Renal cortical epithelial cell (primary cell): Measurements from ENCODE around the gene KRTAP10-3. TPM values are rescaled to one million over a fixed set of nuclear protein-coding genes. Genes with fewer than 3 reads are reported as not detected.
"Not testable (repeated sequence)": the region's sequence is repeated elsewhere in the genome, so short reads cannot be mapped to it uniquely, and the experiment has no call there.

ENCODE experiments used
- DNase-seq: peaks from one replicate; pipeline ENCODE4 v3.0.0-alpha.2; 2011; ENCODE audit warnings: low read depth
- total RNA-seq: library from RNA; depleted of rRNA; stranded (reverse); fragments of >200 nt; gene quantifications from 2 replicates; pipeline ENCODE4 v1.2.3, GENCODE V29; 2014

The KRTAP10-3 gene
- total RNA-seq, 1 donor from 2014 or later, result not detected

GRCh38 chr21:44590311-44590721 is 31.7 kb upstream of the KRTAP10-3 start:
- no peak for DNase-seq

GRCh38 chr21:44589586-44590305 is 31.2 kb upstream of the KRTAP10-3 start:
- no peak for DNase-seq

- no peak for DNase-seq
These were observed 30.5 kb upstream of the KRTAP10-3 start for GRCh38 chr21:44589094-44589493.

GRCh38 chr21:44585892-44586291 is 27.3 kb upstream of the KRTAP10-3 start:
- DNase-seq, result no peak

DNA sequence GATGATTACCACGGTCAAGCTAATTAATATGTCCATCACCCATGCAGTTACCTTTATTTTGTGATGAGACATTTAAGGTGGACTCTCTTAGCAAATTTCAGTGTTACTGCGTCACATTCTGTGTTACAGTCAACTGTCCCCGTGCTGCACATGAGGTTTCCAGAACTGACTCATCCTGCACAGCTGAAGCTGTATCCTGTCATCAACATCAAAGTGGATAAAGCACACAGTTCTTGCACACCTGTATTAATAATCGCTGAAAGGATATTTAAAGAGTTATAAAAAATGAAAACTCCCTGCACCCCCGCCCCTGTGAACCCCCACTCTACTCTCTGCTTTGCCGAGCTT is 25.2 kb upstream of the KRTAP10-3 start:
- no peak for DNase-seq

DNA sequence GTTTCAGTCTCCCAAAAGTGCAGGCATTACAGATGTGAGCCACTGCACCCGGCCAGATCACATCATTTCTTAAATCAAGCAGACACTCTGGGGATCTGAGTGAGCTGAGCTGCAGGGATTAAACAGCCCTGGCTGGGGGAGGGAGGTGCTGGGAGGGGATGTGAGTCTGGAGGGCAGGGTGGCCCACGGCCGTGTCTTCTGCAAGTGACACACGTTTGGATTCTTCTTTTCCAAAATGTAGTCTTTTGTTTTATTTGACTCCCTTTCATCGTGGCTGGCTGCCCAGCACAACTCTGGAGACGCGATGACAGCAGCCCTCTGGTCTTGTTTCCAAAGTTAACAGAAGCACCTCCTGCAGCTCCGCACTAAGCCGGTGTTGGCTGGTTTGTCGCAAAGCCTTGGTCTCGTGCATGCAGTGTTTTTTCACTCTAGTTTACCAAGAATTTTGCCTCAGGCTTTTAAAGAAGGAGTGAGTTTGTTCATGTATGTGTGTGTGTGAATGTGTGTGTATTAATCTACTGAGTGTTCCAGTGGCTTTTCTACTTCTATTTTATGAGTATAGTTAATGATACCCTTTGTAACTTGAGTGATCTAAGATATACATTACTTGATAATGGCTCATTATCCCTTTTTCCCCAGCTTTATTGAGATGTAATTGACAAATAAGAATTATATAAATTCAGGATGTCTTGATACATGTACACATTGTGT is 24.6 kb upstream of the KRTAP10-3 start:
- no peak for DNase-seq

GRCh38 chr21:44582055-44582454 is 23.5 kb upstream of the KRTAP10-3 start:
- no peak for DNase-seq

- DNase-seq, result no peak
These were observed 22.6 kb upstream of the KRTAP10-3 start for GRCh38 chr21:44581158-44581557.

DNA sequence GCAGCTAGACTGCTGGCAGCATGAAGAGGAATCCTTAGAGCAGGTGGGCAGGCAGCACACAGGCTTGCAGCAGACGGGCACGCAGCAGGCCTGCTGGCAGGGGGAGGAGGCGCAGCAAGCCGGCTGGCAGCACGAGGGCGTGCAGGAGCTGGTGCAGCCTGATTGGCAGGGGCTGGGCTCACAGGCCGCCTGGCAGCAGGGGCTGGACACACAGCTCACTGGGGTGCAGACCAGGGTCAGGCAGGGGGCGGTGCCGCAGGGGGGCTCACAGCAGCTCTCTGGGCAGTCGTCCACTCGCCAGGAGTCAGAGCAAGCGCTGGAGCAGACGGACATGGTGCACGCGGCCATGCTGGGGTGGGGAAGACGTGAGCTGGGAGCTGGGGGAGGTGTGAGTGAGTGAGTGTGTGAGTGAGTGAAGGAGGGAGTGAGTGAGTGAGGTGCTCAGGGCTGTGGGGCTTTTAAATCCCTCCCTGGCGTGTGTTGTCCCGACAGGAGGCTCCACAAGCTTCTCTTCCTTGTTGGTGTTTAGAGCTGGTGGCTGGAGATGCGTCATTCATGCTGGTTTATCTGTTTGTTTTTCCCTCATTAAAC is 21.7 kb upstream of the KRTAP10-3 start, which contains the start of gene KRTAP10-5:
Gene KRTAP10-5 (minus strand): TSS at position 374 of the 591 bp plus-strand sequence. CDS start 26 bp downstream, at position 348.
- not testable (repeated sequence) for DNase-seq

- no peak for DNase-seq
These were observed 21.2 kb upstream of the KRTAP10-3 start for GRCh38 chr21:44579833-44580144.

DNA sequence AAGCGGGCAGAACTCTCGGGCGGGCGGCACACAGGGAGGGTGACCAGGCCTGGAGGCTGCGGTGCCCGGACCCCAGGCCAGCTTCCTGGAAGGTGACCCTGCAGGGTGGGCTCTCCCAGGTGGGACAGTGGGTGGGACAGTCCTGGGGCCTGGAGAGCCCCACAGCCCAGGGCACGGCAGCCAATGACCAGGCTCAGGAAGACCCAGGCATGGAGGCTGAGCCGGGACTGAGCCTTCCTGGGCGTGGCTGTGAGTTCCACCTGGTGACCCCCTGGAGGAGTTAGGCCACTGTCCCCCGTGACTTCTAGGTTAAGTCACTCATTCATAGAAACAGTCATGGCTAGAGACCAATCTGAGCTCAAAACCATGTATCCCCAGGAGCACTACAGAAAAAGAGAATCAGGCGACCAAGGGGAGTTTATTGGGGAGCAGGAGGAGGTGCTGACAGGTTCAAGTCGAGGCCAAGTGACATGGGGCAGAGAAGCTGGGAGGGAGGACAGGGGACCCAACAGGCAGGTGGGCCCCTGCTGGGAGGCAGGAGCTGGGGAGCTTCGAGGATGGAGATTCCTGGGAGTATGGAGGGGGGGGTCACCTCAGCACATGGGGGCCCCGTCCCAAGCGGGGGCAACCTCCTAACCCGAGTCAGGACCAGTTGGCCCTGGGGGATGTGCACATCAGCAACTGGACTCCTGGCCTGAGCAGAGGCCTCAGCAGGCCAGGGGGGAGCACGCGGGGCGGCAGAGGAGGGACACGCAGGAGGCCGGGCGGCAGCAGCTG is 20.6 kb upstream of the KRTAP10-3 start:
- no peak for DNase-seq

GRCh38 chr21:44578371-44579055 is 19.9 kb upstream of the KRTAP10-3 start:
- no peak for DNase-seq

DNA sequence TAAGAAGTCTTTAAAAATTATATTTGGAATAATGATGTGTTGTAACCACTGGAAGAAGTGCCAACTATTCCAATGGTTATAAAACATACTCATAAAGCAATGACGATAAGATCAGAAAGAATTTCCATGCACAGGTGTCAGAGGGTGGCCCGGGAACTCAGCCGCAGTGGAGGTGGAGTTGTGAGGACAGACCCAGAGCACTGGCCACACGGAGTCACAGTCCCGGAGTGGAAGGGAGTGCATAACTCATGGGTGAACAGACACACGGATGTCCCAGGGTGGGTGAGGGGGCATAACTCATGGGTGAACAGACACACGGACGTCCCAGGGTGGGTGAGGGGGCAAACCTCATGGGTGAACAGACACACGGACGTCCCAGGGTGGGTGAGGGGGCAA is 17.4 kb upstream of the KRTAP10-3 start:
- no peak for DNase-seq

GRCh38 chr21:44575307-44576024 is 16.9 kb upstream of the KRTAP10-3 start:
- DNase-seq, result no peak

DNA sequence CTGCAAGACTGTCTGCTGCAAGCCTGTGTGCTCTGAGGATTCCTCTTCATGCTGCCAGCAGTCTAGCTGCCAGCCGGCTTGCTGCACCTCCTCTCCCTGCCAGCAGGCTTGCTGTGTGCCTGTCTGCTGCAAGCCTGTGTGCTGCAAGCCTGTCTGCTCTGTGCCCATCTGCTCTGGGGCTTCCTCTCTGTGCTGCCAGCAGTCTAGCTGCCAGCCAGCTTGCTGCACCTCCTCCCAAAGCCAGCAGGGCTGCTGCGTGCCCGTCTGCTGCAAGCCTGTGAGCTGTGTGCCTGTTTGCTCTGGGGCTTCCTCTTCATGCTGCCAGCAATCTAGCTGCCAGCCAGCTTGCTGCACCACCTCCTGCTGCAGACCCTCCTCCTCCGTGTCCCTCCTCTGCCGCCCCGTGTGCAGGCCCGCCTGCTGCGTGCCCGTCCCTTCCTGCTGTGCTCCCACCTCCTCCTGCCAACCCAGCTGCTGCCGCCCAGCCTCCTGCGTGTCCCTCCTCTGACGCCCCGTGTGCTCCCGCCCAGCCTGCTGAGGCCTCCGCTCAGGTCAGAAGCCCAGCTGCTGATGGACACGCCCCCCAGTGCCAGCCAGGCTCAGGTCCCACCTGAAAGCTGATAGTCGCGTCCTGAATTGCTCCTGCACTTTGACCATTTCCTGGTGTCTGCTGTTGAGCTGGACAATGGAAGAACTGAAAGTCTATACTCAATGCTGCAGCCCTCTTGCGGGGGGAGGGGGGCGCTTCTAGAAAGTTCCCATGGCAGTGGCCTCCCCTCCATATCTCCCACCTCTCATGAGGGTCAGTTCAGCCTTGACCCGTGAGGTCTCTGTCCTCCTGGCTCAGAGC is 16.1 kb upstream of the KRTAP10-3 start:
- no peak for DNase-seq

DNA sequence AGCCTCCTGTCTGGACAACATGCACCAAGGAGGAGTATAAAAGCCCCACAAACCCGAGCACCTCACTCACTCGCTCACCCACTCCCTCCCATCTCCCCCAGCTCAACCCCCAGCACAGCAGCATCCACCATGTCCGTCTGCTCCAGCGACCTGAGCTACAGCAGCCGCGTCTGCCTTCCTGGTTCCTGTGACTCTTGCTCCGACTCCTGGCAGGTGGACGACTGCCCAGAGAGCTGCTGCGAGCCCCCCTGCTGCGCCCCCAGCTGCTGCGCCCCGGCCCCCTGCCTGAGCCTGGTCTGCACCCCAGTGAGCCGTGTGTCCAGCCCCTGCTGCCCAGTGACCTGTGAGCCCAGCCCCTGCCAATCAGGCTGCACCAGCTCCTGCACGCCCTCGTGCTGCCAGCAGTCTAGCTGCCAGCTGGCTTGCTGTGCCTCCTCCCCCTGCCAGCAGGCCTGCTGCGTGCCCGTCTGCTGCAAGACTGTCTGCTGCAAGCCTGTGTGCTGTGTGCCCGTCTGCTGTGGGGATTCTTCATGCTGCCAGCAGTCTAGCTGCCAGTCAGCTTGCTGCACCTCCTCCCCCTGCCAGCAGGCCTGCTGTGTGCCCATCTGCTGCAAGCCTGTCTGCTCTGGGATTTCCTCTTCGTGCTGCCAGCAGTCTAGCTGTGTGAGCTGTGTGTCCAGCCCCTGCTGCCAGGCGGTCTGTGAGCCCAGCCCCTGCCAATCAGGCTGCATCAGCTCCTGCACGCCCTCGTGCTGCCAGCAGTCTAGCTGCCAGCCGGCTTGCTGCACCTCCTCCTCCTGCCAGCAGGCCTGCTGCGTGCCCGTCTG is 15.2 kb upstream of the KRTAP10-3 start, which contains the start of gene KRTAP10-4:
Gene KRTAP10-4 (plus strand): TSS at position 100 of the 827 bp plus-strand sequence. CDS start 30 bp downstream, at position 130.
- not testable (repeated sequence) for DNase-seq

DNA sequence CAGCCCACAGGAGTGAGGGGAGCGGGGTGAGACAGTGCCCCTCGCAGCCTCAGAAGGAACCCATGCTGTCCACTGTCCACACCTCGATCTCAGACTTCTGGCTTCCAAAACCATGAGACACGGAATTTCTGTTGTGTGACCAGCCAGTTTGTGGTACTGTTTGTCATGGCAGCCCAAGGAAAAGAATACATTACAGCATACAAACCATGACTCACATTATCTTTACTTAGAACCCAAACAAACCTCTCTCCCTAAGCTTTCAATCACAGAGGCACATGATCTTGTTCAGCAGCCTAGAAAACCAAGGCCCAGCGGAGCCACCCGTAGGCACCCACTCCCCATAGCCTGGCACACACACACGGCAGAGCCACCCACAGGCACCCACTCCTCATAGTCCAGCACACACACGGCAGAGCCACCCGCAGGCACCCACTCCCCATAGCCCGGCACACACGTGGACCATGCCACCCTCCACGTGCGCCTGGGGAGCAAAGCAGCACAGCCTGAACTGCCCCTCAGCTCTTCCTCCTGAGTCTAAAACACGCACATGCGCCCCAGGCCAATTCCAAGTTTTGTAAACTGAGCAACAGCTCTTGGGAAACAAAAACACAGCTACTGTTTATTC is 14.5 kb upstream of the KRTAP10-3 start:
- no peak for DNase-seq
